Heart right ventricle (tissue), 16 donors: ENCODE results near the gene HRAS. TPM values are rescaled to one million over a fixed set of nuclear protein-coding genes. Genes with fewer than 3 reads are reported as not detected.

Experiments
- ATAC-seq, 8 donors: fragments of 200-7000 bp; cut with Tn5 transposase; one replicate each; pipeline ENCODE4 v1.9.1; 2020; ENCODE audit warnings: mild to moderate bottlenecking in 8 of 8, moderate library complexity in 8 of 8, moderate number of reproducible peaks in 1 of 8
- DNase-seq, 2 donors: peaks; one replicate each; pipeline ENCODE4 v3.0.0-alpha.2; 2020
- H3K27ac ChIP-seq, 10 donors: fragments of 200-600 bp; sonication (generic) in 2 of 10; one replicate each; pipeline versions ENCODE4 v1.5.0 to v1.8.0; 2020 to 2022; ENCODE audit warnings: mild to moderate bottlenecking in 3 of 10
- H3K27me3 ChIP-seq, 7 donors: fragments of 200-600 bp; one replicate each; pipeline ENCODE4 v1.8.0; 2021 to 2022; ENCODE audit warnings: mild to moderate bottlenecking in 2 of 7
- H3K36me3 ChIP-seq, 9 donors: fragments of 200-600 bp; sonication (generic) in 1 of 9; one replicate each; pipeline versions ENCODE4 v1.5.0 to v1.8.0; 2020 to 2022; ENCODE audit warnings: mild to moderate bottlenecking in 2 of 9
- H3K4me1 ChIP-seq, 9 donors: fragments of 200-600 bp; sonication (generic) in 1 of 9; one replicate each; pipeline versions ENCODE4 v1.5.0 to v1.8.0; 2020 to 2022; ENCODE audit warnings: mild to moderate bottlenecking in 4 of 9
- H3K4me3 ChIP-seq, 10 donors: fragments of 200-600 bp; sonication (generic) in 2 of 10; one replicate each; pipeline versions ENCODE4 v1.5.0 to v1.8.0; 2020 to 2022; ENCODE audit warnings: mild to moderate bottlenecking in 7 of 10, moderate library complexity in 2 of 10
- H3K9me3 ChIP-seq, 11 donors: fragments of 200-600 bp in 10 of 11; sonication (generic) in 2 of 11; one replicate each; pipeline versions ENCODE4 v1.5.0 to v1.8.0; 2013 to 2022; ENCODE audit warnings: mild to moderate bottlenecking in 2 of 11, control low read depth in 1 of 11, moderate library complexity in 1 of 11
- WGBS, 2 donors: extraction: QIAGEN DNeasy Blood & Tissue Kit; methylation state at CpG; one replicate each; pipeline ENCODE4 v1.1.7; 2013; ENCODE audit warnings: inconsistent platforms in 1 of 2; 5-methylcytosine and 5-hydroxymethylcytosine counted together
- intact Hi-C, 10 donors: fragments of 100-400 bp; cut with DNase I; formaldehyde crosslinking; loops; one replicate each; pipeline versions ENCODE4 v1.11.1 to v1.14.2; 2022
- polyA plus RNA-seq, 2 donors: library from polyadenylated mRNA; stranded (reverse); fragments of 200-250 nt; gene quantifications; one replicate each; pipeline ENCODE4 v1.2.3, GENCODE V29; 2013
- total RNA-seq, 10 donors: library from RNA; stranded (reverse); fragmentation: NEBNext Ultra II Directional in 3 of 10; extraction: Animal tissue kit (Norgen Biotek cat#: 25700) in 3 of 10; gene quantifications; one replicate each; pipeline versions ENCODE4 v1.2.1 to v1.2.4, GENCODE V29; 2021 to 2023
- TF ChIP-seq, protein P1 (sequence below), 9 donors: fragments of 200-600 bp; sonication (generic) in 2 of 9; IDR thresholded peaks; one replicate each; pipeline versions ENCODE4 v1.5.0 to v1.8.0; 2021 to 2022; ENCODE audit warnings: antibody characterized with exemption in 9 of 9, mild to moderate bottlenecking in 5 of 9, moderate library complexity in 1 of 9
- donor health status: Arrhythmogenic right ventricular cardiomyopathy.
- donor health status: ischemic (EF 13 %, LVEDD 7.1; RV severe dilation, severe dysfunction).
- donor health status: healthy with polysubstance abuse.
- donor health status: DM: no; HTN: yes; CAD: no.
- donor health status: DM: no; HTN: no; CAD: no.
- donor health status: ischemic (EF 25% LVEDD 6.9; RV normal size, moderate dysfunction).
- donor health status: ischemic (EF 25% LVEDD 5.7; RV mildly dilated, moderate dysfunction).
- donor health status: healthy.
- donor health status: DM: yes; HTN: yes; CAD: no.
- donor health status: Ischemic cardiomyopathy.
- donor health status: ischemic (EF 35%, LVEDD 5.7; RV mildly dilated, moderate dysfunction).
- donor health status: nonischemic (EF 11% LVEDD 7.7; RV severe dilation, severe dysfunction).
- donor health status: DM: yes; HTN: yes; CAD: no.
- donor health status: PGD.
- donor health status: ischemic (EF 29% LVEDD 5.4; RV normal size, mild dysfunction).
- donor health status: nonischemic (EF 23%, LVEDD 6.1; RV moderate dilation, normal function).

Gene HRAS
- total and polyA plus RNA-seq, 12 donors, result 44.7 to 132 (median 56.4) TPM

DNA sequence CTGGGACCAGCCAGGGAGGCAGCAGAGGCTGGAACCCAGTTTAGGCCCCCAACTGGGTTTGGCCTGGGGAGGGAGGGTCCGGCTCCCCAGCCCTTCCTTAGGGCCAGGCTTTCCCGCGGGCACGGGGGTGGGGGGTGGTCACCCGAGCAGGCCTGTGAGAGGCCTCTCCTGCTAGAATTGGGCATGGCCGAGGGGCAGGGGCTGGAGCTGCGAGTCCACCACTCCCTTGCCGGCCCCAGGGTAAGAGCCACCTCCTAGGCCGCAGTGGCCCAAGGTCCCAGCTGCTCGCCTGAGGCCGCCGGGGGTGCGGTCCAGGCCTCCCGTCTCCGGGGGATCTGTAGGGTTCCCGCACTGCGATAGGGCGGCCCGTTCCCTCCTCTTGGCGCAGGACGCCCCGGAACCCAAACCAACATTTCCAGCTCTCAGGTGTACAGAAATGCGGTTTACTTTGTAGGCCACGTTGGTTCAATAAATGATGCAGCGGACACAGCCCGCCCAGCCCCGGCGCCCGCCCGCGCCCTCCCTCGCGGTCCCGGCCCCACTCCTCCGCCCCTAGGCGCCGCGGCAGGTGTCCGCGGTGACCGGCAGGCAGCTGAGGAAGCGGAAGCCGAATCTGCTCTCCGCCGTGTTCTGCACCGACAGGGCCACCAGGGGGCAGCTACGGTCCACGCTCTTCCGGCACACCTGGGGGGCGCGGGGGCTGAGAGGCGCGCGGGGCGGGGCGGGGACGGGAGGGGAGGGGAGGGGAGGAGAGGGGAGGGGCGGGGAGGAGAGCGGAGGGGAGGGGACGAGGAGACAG is 19.3 kb upstream of the HRAS start:
- Histone ChIP-seq H3K27me3 (peaks cover 31 to 94% (median 77%) of the 10 kb centered on the region in 7 donors), H3K36me3 (no peaks in the 10 kb centered on the region), H3K4me3 (peak overlapping the region in 7 of 10 donors; percentile 11 to 44 (median 28)), H3K9me3 (no peaks in the 10 kb centered on the region), H3K27ac (no peak overlapping the region), H3K4me1 (peaks cover 3 to 18% (median 13%) of the 10 kb centered on the region in 9 donors)
- TF ChIP-seq, protein P1, sequence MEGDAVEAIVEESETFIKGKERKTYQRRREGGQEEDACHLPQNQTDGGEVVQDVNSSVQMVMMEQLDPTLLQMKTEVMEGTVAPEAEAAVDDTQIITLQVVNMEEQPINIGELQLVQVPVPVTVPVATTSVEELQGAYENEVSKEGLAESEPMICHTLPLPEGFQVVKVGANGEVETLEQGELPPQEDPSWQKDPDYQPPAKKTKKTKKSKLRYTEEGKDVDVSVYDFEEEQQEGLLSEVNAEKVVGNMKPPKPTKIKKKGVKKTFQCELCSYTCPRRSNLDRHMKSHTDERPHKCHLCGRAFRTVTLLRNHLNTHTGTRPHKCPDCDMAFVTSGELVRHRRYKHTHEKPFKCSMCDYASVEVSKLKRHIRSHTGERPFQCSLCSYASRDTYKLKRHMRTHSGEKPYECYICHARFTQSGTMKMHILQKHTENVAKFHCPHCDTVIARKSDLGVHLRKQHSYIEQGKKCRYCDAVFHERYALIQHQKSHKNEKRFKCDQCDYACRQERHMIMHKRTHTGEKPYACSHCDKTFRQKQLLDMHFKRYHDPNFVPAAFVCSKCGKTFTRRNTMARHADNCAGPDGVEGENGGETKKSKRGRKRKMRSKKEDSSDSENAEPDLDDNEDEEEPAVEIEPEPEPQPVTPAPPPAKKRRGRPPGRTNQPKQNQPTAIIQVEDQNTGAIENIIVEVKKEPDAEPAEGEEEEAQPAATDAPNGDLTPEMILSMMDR (IDR thresholded peaks at IDR 0.05), result peak; percentile 21 to 68 (median 53)
- intact Hi-C loops, result loop anchor here (1.0 to 5.0 kb wide), 5 partner anchors 168 to 174 kb away; no protein-coding TSS in a partner anchor
- ATAC-seq (peak in 7 of 8 donors; percentile 37 to 67 (median 57)), DNase-seq (peak in 1 of 2 donors; percentile 64)
- 10 to 13% methylated on average over 43 to 53 of the region's 60 CpGs for WGBS, 2 donors

DNA sequence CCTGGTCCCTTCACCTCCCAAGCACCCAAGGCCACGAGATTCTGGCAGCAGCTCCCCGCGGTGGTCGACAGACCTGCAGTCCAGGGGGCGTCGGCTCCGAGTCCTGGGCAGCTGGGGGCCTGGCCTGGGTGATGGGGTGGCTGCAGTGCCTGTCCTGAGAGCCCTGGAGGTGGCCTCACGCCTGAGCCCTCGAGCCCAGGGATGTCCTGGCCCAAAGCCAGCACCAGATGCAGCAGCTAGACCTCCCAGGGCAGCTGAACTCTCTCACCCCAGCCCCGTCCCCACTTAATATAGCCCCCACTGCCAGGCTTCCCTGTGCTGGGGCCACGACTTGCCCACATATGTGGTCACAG is 18.6 kb upstream of the HRAS start:
- Histone ChIP-seq H3K27ac (no peak overlapping the region), H3K4me1 (peaks cover 3 to 18% (median 13%) of the 10 kb centered on the region in 9 donors), H3K4me3 (no peak overlapping the region), H3K36me3 (no peaks in the 10 kb centered on the region), H3K9me3 (no peaks in the 10 kb centered on the region), H3K27me3 (peaks cover 31 to 89% (median 72%) of the 10 kb centered on the region in 7 donors)
- DNase-seq, result no peak
- ATAC-seq, result no peak
- 51 to 65% methylated on average over 9 to 11 of the region's 11 CpGs for whole genome bisulfite sequencing, 2 donors
- TF ChIP-seq, protein P1 (IDR thresholded peaks at IDR 0.05), result no peak
- intact Hi-C loops, result loop anchor here in 4 of 10 donors (2.0 to 5.0 kb wide), 3 partner anchors 168 to 175 kb away; no protein-coding TSS in a partner anchor

DNA sequence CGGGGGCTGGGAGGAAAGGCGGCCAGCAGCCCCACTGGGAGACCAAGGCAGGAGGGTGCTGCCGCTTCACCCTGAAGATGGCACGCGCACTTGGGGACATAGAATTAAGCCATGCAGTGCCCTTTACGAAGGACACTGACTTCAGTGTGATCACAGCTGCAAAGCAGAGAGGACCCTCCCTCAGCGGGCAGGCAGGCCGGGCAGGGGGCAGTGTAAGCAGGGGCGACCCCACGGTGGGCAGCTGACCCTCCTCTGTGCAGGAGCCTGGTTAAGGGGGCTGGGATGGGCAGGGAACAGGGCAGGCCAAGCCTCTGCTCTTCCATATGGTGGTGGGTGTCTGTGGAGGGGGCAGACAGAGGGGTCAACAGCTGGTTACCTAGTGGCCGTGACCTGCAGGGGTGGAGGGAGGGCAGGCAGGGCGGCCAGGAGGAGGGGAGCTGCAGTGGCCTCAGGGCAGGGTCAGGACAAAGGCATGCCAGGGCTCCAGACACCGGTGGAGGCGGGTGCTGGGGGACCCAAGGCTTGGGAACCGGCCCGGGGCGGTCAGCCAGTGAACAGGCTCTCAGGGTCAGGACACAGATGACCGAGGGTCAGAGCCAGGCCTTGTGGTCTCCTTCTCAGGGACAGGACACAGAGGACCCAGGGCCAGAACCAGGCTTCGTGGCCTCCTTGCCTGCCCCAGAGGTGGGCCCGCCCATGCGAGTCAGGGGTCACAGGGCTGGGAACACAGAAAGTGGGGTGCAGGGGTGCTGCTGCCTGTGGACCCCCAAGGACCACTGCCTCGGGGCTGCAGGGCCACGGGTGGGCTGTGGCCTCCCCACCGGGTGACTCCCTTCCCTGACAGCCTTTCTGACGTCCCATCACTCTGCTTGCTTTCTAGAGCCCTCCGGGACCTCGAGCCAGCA is 18.0 kb upstream of the HRAS start:
- intact Hi-C loops, result loop anchor here in 1 of 10 donors (5.0 kb wide), 1 partner anchor 169 kb away; no protein-coding TSS in a partner anchor
- ATAC-seq (no peak), DNase-seq (no peak)
- peaks cover 31 to 85% (median 68%) of the 10 kb centered on the region in 7 donors for H3K27me3 ChIP-seq
- H3K4me3 ChIP-seq, result no peak overlapping the region
- 86 to 89% methylated on average over 27 of the region's 27 CpGs for WGBS, 2 donors
- no peaks in the 10 kb centered on the region for H3K9me3 ChIP-seq
- TF ChIP-seq, protein P1 (IDR thresholded peaks at IDR 0.05), result no peak
- H3K4me1 ChIP-seq, result peaks cover 3 to 18% (median 13%) of the 10 kb centered on the region in 9 donors
- no peak overlapping the region for H3K27ac ChIP-seq
- H3K36me3 ChIP-seq, result no peaks in the 10 kb centered on the region

DNA sequence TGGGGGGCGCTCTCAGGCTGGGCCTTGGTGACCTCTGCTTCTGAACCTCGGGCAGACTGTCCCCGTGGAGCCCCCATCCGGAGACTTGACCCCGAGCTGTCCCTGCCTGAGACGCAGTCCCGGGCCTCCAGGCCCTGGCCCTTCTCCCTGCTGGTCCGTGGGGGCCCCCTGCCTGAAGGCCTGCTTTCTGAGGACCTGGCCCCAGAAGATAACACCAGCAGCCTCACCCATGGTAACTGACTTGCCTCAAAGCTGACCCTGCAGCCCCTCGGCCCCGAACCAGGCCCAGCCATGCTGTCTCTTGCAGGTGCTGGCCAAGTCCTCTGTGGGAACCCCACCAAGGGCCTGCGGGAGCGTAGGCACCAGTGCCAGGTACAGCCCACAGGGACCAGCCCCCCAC is 16.2 kb upstream of the HRAS start:
- no peak for DNase-seq
- H3K27me3 ChIP-seq, result peaks cover 31 to 68% (median 50%) of the 10 kb centered on the region in 7 donors
- WGBS, 2 donors, result 80 to 89% methylated on average over 12 of the region's 12 CpGs
- no peak overlapping the region for H3K27ac ChIP-seq
- H3K9me3 ChIP-seq, result no peaks in the 10 kb centered on the region
- no peak overlapping the region for H3K4me3 ChIP-seq
- no peaks in the 10 kb centered on the region for H3K36me3 ChIP-seq
- intact Hi-C loops, result loop anchor here in 1 of 10 donors (5.0 kb wide), 1 partner anchor 171 kb away; no protein-coding TSS in a partner anchor
- ATAC-seq, result no peak
- peaks cover 3 to 18% (median 13%) of the 10 kb centered on the region in 9 donors for H3K4me1 ChIP-seq
- TF ChIP-seq, protein P1 (IDR thresholded peaks at IDR 0.05), result no peak
